GM12878 (cell line): Measurements from ENCODE around the gene ABCG5. TPM values are rescaled to one million over a fixed set of nuclear protein-coding genes. Genes with fewer than 3 reads are reported as not detected.

Source experiments
- ATAC-seq: fragments of 200-7000 bp; cut with Tn5 transposase; 3 replicates; pipeline ENCODE4 v1.9.1; 2020; ENCODE audit warnings: mild to moderate bottlenecking, moderate library complexity
- BruUV-seq: library from RNA; stranded (reverse); fragments of 400-500 nt; replicated peaks from 2 replicates; lab custom pipeline; 2021; lab: Mats Ljungman, UMichigan
- CTCF ChIA-PET: fragments of 300-600 bp; sonication (Branson Sonifier 250); formaldehyde crosslinking; extraction: SDS; loops from one replicate; lab custom pipeline; 2021; ENCODE audit warnings: inconsistent platforms; lab: Yijun Ruan, JAX
- POLR2A ChIA-PET: fragments of 350-600 bp; formaldehyde crosslinking; extraction: SDS; loops from one replicate; lab custom pipeline; 2021; ENCODE audit warnings: inconsistent platforms; lab: Charles Lee
- RAD21 ChIA-PET: fragments of 300-600 bp; sonication (Branson Sonifier 250); formaldehyde crosslinking; loops from one replicate; lab custom pipeline; 2023; ENCODE audit warnings: antibody characterized with exemption; ENCODE audit not compliant: unreplicated experiment; lab: Charles Lee
- SMC1A ChIA-PET: fragments of 300-600 bp; sonication (Branson Sonifier 250); formaldehyde crosslinking; loops from one replicate; lab custom pipeline; 2023; ENCODE audit not compliant: unreplicated experiment, uncharacterized antibody; lab: Charles Lee
- DNase-seq: peaks from one replicate; pipeline ENCODE4 v3.0.0-alpha.2; 2011; ENCODE audit warnings: low read depth, low spot score
- FAIRE-seq: peaks from 3 replicates; lab custom pipeline; 2011; peaks lifted over from hg19 to GRCh38; lab: Jason Lieb, UNC
- H2AFZ ChIP-seq: 2 replicates; pipeline ENCODE4 v1.6.0; 2011; ENCODE audit warnings: low read depth, low read length, control low read depth; ENCODE audit not compliant: control insufficient read depth
- H3K27ac ChIP-seq: 2 replicates; pipeline ENCODE4 v1.5.1; 2011; ENCODE audit warnings: control low read depth; ENCODE audit not compliant: control insufficient read depth, insufficient read depth
- H3K27me3 ChIP-seq, 2 experiments: replicated peaks in 1 of 2; 2 replicates each; pipeline versions ENCODE4 v1.6.0 to v1.6.1; 2011; ENCODE audit warnings: low read length in 1 of 2; ENCODE audit not compliant: control insufficient read depth in 2 of 2, insufficient read depth in 2 of 2
- H3K36me3 ChIP-seq, 2 experiments: 2 replicates each; pipeline ENCODE4 v1.5.1; 2011; ENCODE audit warnings: low read length in 1 of 2; ENCODE audit not compliant: control insufficient read depth in 2 of 2, insufficient read depth in 2 of 2
- H3K4me1 ChIP-seq: 2 replicates; pipeline ENCODE4 v1.6.1; 2011; ENCODE audit warnings: mild to moderate bottlenecking, low read length, moderate library complexity, mixed read lengths; ENCODE audit not compliant: control insufficient read depth, insufficient read depth
- H3K4me2 ChIP-seq: 2 replicates; pipeline ENCODE4 v1.6.0; 2011; ENCODE audit warnings: control low read depth; ENCODE audit not compliant: control insufficient read depth, insufficient read depth
- H3K4me3 ChIP-seq: fragments of 200-600 bp; sonication (generic); 2 replicates; pipeline ENCODE4 v1.5.1; 2016
- H3K79me2 ChIP-seq: 2 replicates; pipeline ENCODE4 v1.6.0; 2011; ENCODE audit warnings: low read length; ENCODE audit not compliant: control insufficient read depth, insufficient read depth
- H3K9ac ChIP-seq: 2 replicates; pipeline ENCODE4 v1.8.0; 2011; ENCODE audit warnings: low read length, control low read depth, mixed read lengths; ENCODE audit not compliant: control insufficient read depth, insufficient read depth
- H3K9me3 ChIP-seq: replicated peaks from 3 replicates; pipeline ENCODE4 v1.5.1; 2011; ENCODE audit warnings: mild to moderate bottlenecking, low read length; ENCODE audit not compliant: control insufficient read depth, insufficient read depth
- H4K20me1 ChIP-seq: 2 replicates; pipeline ENCODE4 v1.6.0; 2011; ENCODE audit not compliant: control insufficient read depth, insufficient read depth
- BCL3 ChIP-seq: IDR thresholded peaks from 2 replicates; pipeline ENCODE4 v1.6.1; 2011; ENCODE audit warnings: borderline replicate concordance, low read depth, mild to moderate bottlenecking, moderate library complexity, low read length; ENCODE audit not compliant: insufficient read depth, poor library complexity, severe bottlenecking
- CBX5 ChIP-seq: sonication (generic); IDR thresholded peaks from 2 replicates; pipeline ENCODE4 v1.6.1; 2016; ENCODE audit warnings: low read depth, moderate library complexity, mild to moderate bottlenecking, inconsistent platforms
- CTCF ChIP-seq, 3 experiments: IDR thresholded peaks in 2 of 3; conservative IDR thresholded peaks in 1 of 3; 2 replicates each; pipeline ENCODE4 v1.5.1; 2011; ENCODE audit warnings: low read depth in 3 of 3, low read length in 3 of 3, mild to moderate bottlenecking in 3 of 3, control low read depth in 2 of 3, moderate library complexity in 2 of 3, inconsistent platforms in 1 of 3, mixed read lengths in 1 of 3; ENCODE audit not compliant: control insufficient read depth in 2 of 3, insufficient read depth in 1 of 3; ENCODE audit errors: extremely low read depth in 1 of 3
- CUX1 ChIP-seq: IDR thresholded peaks from 2 replicates; pipeline ENCODE4 v1.6.1; 2012; ENCODE audit warnings: improper control_type of control experiment, low read depth, low read length; ENCODE audit not compliant: insufficient replicate concordance
- ETV6 ChIP-seq, 2 experiments: fragments of 450-650 bp in 1 of 2; IDR thresholded peaks in 1 of 2; conservative IDR thresholded peaks in 1 of 2; 2 replicates each; pipeline ENCODE4 v1.6.1; 2014; ENCODE audit warnings: antibody characterized with exemption in 1 of 2, borderline replicate concordance in 1 of 2, low read depth in 1 of 2, mild to moderate bottlenecking in 1 of 2, moderate library complexity in 1 of 2
- GABPA ChIP-seq: IDR thresholded peaks from 2 replicates; pipeline ENCODE4 v1.6.1; 2014; ENCODE audit warnings: antibody characterized with exemption, low read depth, mild to moderate bottlenecking, inconsistent platforms
- HDAC6 ChIP-seq: fragments of 200-600 bp; sonication (generic); IDR thresholded peaks from one replicate; pipeline ENCODE4 v1.8.0; 2017; ENCODE audit warnings: antibody characterized with exemption; ENCODE audit not compliant: unreplicated experiment
- MTA2 ChIP-seq: fragments of 450-650 bp; IDR thresholded peaks from 2 replicates; pipeline ENCODE4 v1.6.1; 2016; ENCODE audit warnings: low read depth, mild to moderate bottlenecking, moderate library complexity
- TARDBP ChIP-seq: IDR thresholded peaks from 2 replicates; pipeline ENCODE4 v1.6.1; 2016; ENCODE audit warnings: borderline replicate concordance
- ZNF207 ChIP-seq: fragments of 450-650 bp; IDR thresholded peaks from 2 replicates; pipeline ENCODE4 v1.6.1; 2014; ENCODE audit warnings: antibody characterized with exemption, mild to moderate bottlenecking, borderline replicate concordance
- WGBS: methylation state at CpG from one replicate; pipeline ENCODE4 v1.1.6; 2016; ENCODE audit warnings: low lambda C conversion rate; ENCODE audit not compliant: insufficient replicate concordance, insufficient coverage; ENCODE audit errors: missing lambda C conversion rate; 5-methylcytosine and 5-hydroxymethylcytosine counted together
- in situ Hi-C: fragments of 300-500 bp; cut with MboI; formaldehyde crosslinking; loops from 9 replicates; pipeline ENCODE4 v1.14.3; 2018; ENCODE audit warnings: mixed read lengths
- intact Hi-C: fragments of 100-400 bp; cut with micrococcal nuclease; formaldehyde crosslinking; loops from one replicate; pipeline ENCODE4 v1.14.2; 2022; ENCODE audit not compliant: unreplicated experiment
- polyA plus RNA-seq, 11 experiments: library from polyadenylated mRNA; depleted of rRNA in 4 of 11; unstranded in 6 of 11; stranded (reverse) in 5 of 11; fragments of >200 nt; fragmentation: Nextera tagmentation in 4 of 11; fragmentation: Illumina TruSeq in 1 of 11; extraction: Ambion mirVana in 4 of 11; extraction: Trizol in 1 of 11; gene quantifications; 1 replicate in 1 of 11; 2 replicates in 10 of 11; pipeline versions ENCODE4 v1.2.1 to v1.2.3, GENCODE V29; 2011 to 2016; ENCODE audit warnings: inconsistent platforms in 2 of 11, missing spikeins in 2 of 11, low read depth in 1 of 11
- total RNA-seq, 4 experiments: library from RNA; depleted of rRNA in 3 of 4; stranded (reverse); fragments of >200 nt in 3 of 4; fragmentation: Illumina TruSeq in 1 of 4; extraction: Trizol in 1 of 4; gene quantifications; 2 replicates each; pipeline versions ENCODE4 v1.2.1 to v1.2.3, GENCODE V29; 2013 to 2021

The ABCG5 gene
- total and polyA plus RNA-seq, 10 of the 15 experiments (the other 5 are each of a cell fraction or from before 2014, with no cell fraction given) = not detected

- no peak for TF ChIP-seq CTCF (IDR thresholded peaks at IDR 0.05 in 2 of 3, conservative IDR thresholded peaks at IDR 0.05 in 1 of 3; ENCODE audit: control insufficient read depth in 2 of 3, extremely low read depth in 1 of 3, insufficient read depth in 1 of 3, low read depth in 3 of 3, low read length in 3 of 3)
- TF ChIP-seq, all 136 proteins: peak for 0
Observed at GRCh38 chr2:43766006-43766405, 72.6 kb downstream of the ABCG5 start (continued).

- TF ChIP-seq ZNF207 = no peak
- TF ChIP-seq CBX5 = no peak
- TF ChIP-seq CUX1 = no peak
- TF ChIP-seq TARDBP = no peak
- TF ChIP-seq ETV6 (conservative IDR thresholded peaks at IDR 0.05 in 1 of 2, IDR thresholded peaks at IDR 0.05 in 1 of 2; ENCODE audit: borderline replicate concordance in 1 of 2, low read depth in 1 of 2) = no peak
- no peak for TF ChIP-seq HDAC6
- no peak for TF ChIP-seq MTA2
- TF ChIP-seq GABPA = no peak
- no peak for TF ChIP-seq BCL3
- Histone ChIP-seq H3K79me2 (no peaks in the 10 kb centered on the region), H3K9ac (no peak overlapping the region), H3K27ac (no peak overlapping the region), H3K4me2 (no peak overlapping the region), H4K20me1 (no peaks in the 10 kb centered on the region), H3K27me3 (no peaks in the 10 kb centered on the region), H3K4me1 (no peaks in the 10 kb centered on the region), H3K4me3 (no peak overlapping the region), H2AFZ (no peak overlapping the region), H3K9me3 (no peaks in the 10 kb centered on the region), H3K36me3 (no peaks in the 10 kb centered on the region)
- RAD21 ChIA-PET = no interaction called here
- no TSS peak for BruUV-seq
- no peak for DNase-seq
- 17% methylated on average over 1 of the region's 1 CpG for WGBS
- no peak for FAIRE-seq
- intact Hi-C loops = no loop called here
- CTCF ChIA-PET = no interaction called here
- POLR2A ChIA-PET = no interaction called here
- ATAC-seq = no peak
- SMC1A ChIA-PET = no interaction called here
- in situ Hi-C loops = no loop called here
Observed at GRCh38 chr2:43764086-43764705, 74.4 kb downstream of the ABCG5 start.
